Measurements from ENCODE around the gene EDIL3. TPM values are rescaled to one million over a fixed set of nuclear protein-coding genes. Genes with fewer than 3 reads are reported as not detected.

EDIL3 gene
- total and polyA plus RNA-seq, 2 of the 13 experiments (the other 11 are each of a cell fraction or from before 2014, with no cell fraction given) = 0.01 TPM; not detected in 1

DNA sequence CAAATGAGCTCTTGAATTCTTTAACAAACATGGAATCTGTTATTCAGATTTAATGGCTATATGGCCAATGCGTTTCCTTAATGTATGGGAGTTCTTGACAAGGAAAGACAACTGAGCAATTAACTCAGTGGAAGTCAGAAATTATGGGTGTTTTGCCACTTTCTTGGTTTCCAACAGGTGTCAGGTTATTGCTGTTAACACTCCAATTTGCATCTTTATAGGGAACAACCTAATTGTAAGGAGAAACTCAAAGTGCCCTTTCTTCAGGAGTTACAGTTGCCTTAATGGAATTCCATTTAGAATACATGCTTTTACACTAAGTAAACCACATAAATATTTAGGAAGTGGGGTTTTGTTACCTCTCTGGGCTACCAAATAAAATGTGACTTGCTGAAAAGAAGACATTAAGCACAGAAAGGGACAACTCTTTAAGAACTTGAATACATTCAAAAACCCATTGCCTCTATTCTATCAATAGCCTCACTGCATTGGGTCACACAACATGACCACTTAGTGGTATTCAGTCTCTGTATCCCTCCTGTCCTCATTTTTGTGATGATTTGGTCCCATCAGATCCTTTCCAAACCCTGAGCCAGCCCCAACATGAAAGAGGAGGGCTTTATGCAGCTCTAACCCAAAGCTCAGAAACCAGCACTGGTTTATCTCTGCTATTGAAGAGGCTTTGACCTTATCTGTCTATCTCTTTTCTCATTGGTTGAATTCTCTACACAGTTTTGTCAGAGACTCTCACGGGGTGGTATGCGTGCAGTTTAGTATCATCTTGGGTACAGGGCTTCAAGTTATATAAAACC, 118.7 kb downstream of the EDIL3 start (continued):
- TF ChIP-seq, protein P1, sequence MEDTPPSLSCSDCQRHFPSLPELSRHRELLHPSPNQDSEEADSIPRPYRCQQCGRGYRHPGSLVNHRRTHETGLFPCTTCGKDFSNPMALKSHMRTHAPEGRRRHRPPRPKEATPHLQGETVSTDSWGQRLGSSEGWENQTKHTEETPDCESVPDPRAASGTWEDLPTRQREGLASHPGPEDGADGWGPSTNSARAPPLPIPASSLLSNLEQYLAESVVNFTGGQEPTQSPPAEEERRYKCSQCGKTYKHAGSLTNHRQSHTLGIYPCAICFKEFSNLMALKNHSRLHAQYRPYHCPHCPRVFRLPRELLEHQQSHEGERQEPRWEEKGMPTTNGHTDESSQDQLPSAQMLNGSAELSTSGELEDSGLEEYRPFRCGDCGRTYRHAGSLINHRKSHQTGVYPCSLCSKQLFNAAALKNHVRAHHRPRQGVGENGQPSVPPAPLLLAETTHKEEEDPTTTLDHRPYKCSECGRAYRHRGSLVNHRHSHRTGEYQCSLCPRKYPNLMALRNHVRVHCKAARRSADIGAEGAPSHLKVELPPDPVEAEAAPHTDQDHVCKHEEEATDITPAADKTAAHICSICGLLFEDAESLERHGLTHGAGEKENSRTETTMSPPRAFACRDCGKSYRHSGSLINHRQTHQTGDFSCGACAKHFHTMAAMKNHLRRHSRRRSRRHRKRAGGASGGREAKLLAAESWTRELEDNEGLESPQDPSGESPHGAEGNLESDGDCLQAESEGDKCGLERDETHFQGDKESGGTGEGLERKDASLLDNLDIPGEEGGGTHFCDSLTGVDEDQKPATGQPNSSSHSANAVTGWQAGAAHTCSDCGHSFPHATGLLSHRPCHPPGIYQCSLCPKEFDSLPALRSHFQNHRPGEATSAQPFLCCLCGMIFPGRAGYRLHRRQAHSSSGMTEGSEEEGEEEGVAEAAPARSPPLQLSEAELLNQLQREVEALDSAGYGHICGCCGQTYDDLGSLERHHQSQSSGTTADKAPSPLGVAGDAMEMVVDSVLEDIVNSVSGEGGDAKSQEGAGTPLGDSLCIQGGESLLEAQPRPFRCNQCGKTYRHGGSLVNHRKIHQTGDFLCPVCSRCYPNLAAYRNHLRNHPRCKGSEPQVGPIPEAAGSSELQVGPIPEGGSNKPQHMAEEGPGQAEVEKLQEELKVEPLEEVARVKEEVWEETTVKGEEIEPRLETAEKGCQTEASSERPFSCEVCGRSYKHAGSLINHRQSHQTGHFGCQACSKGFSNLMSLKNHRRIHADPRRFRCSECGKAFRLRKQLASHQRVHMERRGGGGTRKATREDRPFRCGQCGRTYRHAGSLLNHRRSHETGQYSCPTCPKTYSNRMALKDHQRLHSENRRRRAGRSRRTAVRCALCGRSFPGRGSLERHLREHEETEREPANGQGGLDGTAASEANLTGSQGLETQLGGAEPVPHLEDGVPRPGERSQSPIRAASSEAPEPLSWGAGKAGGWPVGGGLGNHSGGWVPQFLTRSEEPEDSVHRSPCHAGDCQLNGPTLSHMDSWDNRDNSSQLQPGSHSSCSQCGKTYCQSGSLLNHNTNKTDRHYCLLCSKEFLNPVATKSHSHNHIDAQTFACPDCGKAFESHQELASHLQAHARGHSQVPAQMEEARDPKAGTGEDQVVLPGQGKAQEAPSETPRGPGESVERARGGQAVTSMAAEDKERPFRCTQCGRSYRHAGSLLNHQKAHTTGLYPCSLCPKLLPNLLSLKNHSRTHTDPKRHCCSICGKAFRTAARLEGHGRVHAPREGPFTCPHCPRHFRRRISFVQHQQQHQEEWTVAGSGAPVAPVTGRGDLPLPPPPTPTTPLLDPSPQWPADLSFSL (CRISPR knock-in tag; IDR thresholded peaks at IDR 0.05) = no peak
- TF ChIP-seq ZNF629 (CRISPR knock-in tag; conservative IDR thresholded peaks at IDR 0.05) (no peak), JUND (CRISPR knock-in tag; IDR thresholded peaks at IDR 0.05) (no peak), ZNF337 (CRISPR knock-in tag; IDR thresholded peaks at IDR 0.05; ENCODE audit: borderline replicate concordance, low read depth) (no peak)
- TF ChIP-seq, protein P2, sequence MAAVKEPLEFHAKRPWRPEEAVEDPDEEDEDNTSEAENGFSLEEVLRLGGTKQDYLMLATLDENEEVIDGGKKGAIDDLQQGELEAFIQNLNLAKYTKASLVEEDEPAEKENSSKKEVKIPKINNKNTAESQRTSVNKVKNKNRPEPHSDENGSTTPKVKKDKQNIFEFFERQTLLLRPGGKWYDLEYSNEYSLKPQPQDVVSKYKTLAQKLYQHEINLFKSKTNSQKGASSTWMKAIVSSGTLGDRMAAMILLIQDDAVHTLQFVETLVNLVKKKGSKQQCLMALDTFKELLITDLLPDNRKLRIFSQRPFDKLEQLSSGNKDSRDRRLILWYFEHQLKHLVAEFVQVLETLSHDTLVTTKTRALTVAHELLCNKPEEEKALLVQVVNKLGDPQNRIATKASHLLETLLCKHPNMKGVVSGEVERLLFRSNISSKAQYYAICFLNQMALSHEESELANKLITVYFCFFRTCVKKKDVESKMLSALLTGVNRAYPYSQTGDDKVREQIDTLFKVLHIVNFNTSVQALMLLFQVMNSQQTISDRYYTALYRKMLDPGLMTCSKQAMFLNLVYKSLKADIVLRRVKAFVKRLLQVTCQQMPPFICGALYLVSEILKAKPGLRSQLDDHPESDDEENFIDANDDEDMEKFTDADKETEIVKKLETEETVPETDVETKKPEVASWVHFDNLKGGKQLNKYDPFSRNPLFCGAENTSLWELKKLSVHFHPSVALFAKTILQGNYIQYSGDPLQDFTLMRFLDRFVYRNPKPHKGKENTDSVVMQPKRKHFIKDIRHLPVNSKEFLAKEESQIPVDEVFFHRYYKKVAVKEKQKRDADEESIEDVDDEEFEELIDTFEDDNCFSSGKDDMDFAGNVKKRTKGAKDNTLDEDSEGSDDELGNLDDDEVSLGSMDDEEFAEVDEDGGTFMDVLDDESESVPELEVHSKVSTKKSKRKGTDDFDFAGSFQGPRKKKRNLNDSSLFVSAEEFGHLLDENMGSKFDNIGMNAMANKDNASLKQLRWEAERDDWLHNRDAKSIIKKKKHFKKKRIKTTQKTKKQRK (IDR thresholded peaks at IDR 0.05; ENCODE audit: low read length) = no peak

All from HepG2 (cell line).